ENCODE data around the gene WDHD1. TPM values are rescaled to one million over a fixed set of nuclear protein-coding genes. Genes with fewer than 3 reads are reported as not detected.

Gene WDHD1
- total RNA-seq, 1 experiment from 2014 or later, result 45.9 TPM

DNA sequence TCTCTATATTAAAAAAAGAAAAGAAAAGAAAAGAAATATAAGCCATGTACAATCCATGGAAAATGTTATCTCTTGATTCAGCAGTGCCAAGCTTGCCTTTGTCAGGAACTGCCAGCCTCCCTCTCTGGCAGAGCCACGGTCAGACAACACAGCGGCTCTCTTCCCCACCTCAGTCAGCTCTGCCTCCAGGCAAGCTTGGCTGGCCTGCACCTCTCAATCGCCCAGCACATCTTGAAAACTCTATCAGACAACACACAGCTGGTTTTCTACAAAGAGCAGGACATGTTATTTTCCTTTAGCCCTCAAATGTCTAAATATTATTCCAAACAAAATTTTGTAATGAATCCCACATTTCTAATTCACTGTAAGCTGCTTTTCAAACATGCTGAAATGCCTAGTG, 104.3 kb downstream of the WDHD1 start:
- intact Hi-C loops (cut with micrococcal nuclease), result no loop called here
- no TSS peak for BruUV-seq (replicated peaks)
- DNase-seq (no peak), ATAC-seq (no peak)
- Histone ChIP-seq H3K9ac (ENCODE audit: low read length) (no peak overlapping the region), H4K20me1 (ENCODE audit: low read length) (no peaks in the 10 kb centered on the region), H3K9me2 (replicated peaks; ENCODE audit: low read length) (no peaks in the 10 kb centered on the region), H3K4me2 (ENCODE audit: low read length) (no peak overlapping the region), H3K9me3 (ENCODE audit: low read length) (no peaks in the 10 kb centered on the region), H3K4me3 (ENCODE audit: low read length) (no peak overlapping the region), H3K36me3 (ENCODE audit: low read depth, low read length) (no peaks in the 10 kb centered on the region), H2AFZ (ENCODE audit: low read length) (no peak overlapping the region), H3K79me2 (ENCODE audit: low read length) (no peaks in the 10 kb centered on the region), H3K27me3 (ENCODE audit: low read length) (no peaks in the 10 kb centered on the region), H3K4me1 (ENCODE audit: insufficient read depth, low read length) (no peaks in the 10 kb centered on the region), H3K27ac (ENCODE audit: low read length) (no peak overlapping the region), H3F3A (ENCODE audit: low read length, unreplicated experiment) (no peaks in the 10 kb centered on the region)
- CTCF ChIA-PET, result no interaction called here
- TF ChIP-seq EZH2phosphoT487 (IDR thresholded peaks at IDR 0.05; ENCODE audit: borderline replicate concordance, low read length) (no peak), EZH2 (IDR thresholded peaks at IDR 0.05; ENCODE audit: low read length, unreplicated experiment) (no peak)
- TF ChIP-seq, protein P1, sequence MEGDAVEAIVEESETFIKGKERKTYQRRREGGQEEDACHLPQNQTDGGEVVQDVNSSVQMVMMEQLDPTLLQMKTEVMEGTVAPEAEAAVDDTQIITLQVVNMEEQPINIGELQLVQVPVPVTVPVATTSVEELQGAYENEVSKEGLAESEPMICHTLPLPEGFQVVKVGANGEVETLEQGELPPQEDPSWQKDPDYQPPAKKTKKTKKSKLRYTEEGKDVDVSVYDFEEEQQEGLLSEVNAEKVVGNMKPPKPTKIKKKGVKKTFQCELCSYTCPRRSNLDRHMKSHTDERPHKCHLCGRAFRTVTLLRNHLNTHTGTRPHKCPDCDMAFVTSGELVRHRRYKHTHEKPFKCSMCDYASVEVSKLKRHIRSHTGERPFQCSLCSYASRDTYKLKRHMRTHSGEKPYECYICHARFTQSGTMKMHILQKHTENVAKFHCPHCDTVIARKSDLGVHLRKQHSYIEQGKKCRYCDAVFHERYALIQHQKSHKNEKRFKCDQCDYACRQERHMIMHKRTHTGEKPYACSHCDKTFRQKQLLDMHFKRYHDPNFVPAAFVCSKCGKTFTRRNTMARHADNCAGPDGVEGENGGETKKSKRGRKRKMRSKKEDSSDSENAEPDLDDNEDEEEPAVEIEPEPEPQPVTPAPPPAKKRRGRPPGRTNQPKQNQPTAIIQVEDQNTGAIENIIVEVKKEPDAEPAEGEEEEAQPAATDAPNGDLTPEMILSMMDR (conservative IDR thresholded peaks at IDR 0.05; ENCODE audit: low read depth, low read length), result no peak
- POLR2A ChIA-PET (ENCODE audit: unreplicated experiment), result no interaction called here

GRCh38 chr14:54920052-54920451, 106.8 kb downstream of the WDHD1 start:
- Histone ChIP-seq H3K27ac (ENCODE audit: low read length) (no peak overlapping the region), H2AFZ (ENCODE audit: low read length) (no peak overlapping the region), H3K9me2 (replicated peaks; ENCODE audit: low read length) (no peaks in the 10 kb centered on the region), H3F3A (ENCODE audit: low read length, unreplicated experiment) (no peaks in the 10 kb centered on the region), H3K4me2 (ENCODE audit: low read length) (no peak overlapping the region), H3K79me2 (ENCODE audit: low read length) (no peaks in the 10 kb centered on the region), H3K27me3 (ENCODE audit: low read length) (no peaks in the 10 kb centered on the region), H3K4me3 (ENCODE audit: low read length) (no peak overlapping the region), H3K9ac (ENCODE audit: low read length) (no peak overlapping the region), H4K20me1 (ENCODE audit: low read length) (no peaks in the 10 kb centered on the region), H3K36me3 (ENCODE audit: low read depth, low read length) (no peaks in the 10 kb centered on the region), H3K4me1 (ENCODE audit: insufficient read depth, low read length) (no peaks in the 10 kb centered on the region), H3K9me3 (ENCODE audit: low read length) (no peaks in the 10 kb centered on the region)
- no peak for ATAC-seq
- no peak for DNase-seq
- BruUV-seq (replicated peaks), result no TSS peak
- CTCF ChIA-PET, result no interaction called here
- POLR2A ChIA-PET (ENCODE audit: unreplicated experiment), result no interaction called here
- intact Hi-C loops (cut with micrococcal nuclease), result no loop called here
- TF ChIP-seq, protein P1 (conservative IDR thresholded peaks at IDR 0.05; ENCODE audit: low read depth, low read length), result no peak
- TF ChIP-seq EZH2 (IDR thresholded peaks at IDR 0.05; ENCODE audit: low read length, unreplicated experiment) (no peak), EZH2phosphoT487 (IDR thresholded peaks at IDR 0.05; ENCODE audit: borderline replicate concordance, low read length) (no peak)

DNA sequence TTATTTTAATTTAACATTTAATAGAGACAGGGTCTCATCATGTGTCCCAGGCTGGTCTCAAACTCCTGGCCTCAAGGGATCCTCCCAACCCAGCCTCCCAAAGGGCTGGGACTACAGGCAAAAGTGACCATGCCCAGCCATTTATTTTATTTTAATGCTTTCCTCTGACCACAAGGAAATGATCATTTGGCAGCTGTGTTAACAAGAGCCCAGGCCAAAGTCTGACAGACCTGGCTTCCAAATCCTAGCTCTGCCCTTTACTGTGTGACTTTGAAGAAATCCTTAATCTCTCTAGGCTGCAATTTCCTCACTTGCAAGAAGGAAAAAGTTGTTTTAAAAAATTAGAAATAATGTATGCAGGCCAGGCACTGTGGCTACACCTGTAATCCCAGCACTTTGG, 107.6 kb downstream of the WDHD1 start:
- Histone ChIP-seq H4K20me1 (ENCODE audit: low read length) (no peaks in the 10 kb centered on the region), H3K4me2 (ENCODE audit: low read length) (no peak overlapping the region), H3K36me3 (ENCODE audit: low read depth, low read length) (no peaks in the 10 kb centered on the region), H3K9ac (ENCODE audit: low read length) (no peak overlapping the region), H3K27me3 (ENCODE audit: low read length) (no peaks in the 10 kb centered on the region), H3K4me1 (ENCODE audit: insufficient read depth, low read length) (no peaks in the 10 kb centered on the region), H2AFZ (ENCODE audit: low read length) (no peak overlapping the region), H3K4me3 (ENCODE audit: low read length) (no peak overlapping the region), H3K27ac (ENCODE audit: low read length) (no peak overlapping the region), H3F3A (ENCODE audit: low read length, unreplicated experiment) (no peaks in the 10 kb centered on the region), H3K9me3 (ENCODE audit: low read length) (no peaks in the 10 kb centered on the region), H3K9me2 (replicated peaks; ENCODE audit: low read length) (no peaks in the 10 kb centered on the region), H3K79me2 (ENCODE audit: low read length) (no peaks in the 10 kb centered on the region)
- ChIA-PET POLR2A (ENCODE audit: unreplicated experiment) (no interaction called here), CTCF (interaction anchor here (0.6 kb wide), 1 partner anchor 16 kb away, joined by 4 read pairs; no protein-coding TSS in a partner anchor)
- DNase-seq, result no peak
- intact Hi-C loops (cut with micrococcal nuclease), result no loop called here
- no TSS peak for BruUV-seq (replicated peaks)
- no peak for ATAC-seq
- TF ChIP-seq, protein P1 (conservative IDR thresholded peaks at IDR 0.05; ENCODE audit: low read depth, low read length), result no peak
- no peak for TF ChIP-seq EZH2 (IDR thresholded peaks at IDR 0.05; ENCODE audit: low read length, unreplicated experiment)
- no peak for TF ChIP-seq EZH2phosphoT487 (IDR thresholded peaks at IDR 0.05; ENCODE audit: borderline replicate concordance, low read length)

Measured in PC-3 (cell line).